Heart right ventricle (tissue), 16 donors: ENCODE measurements around the gene PRKAG2. TPM values are rescaled to one million over a fixed set of nuclear protein-coding genes. Genes with fewer than 3 reads are reported as not detected.
A peak's percentile ranks its signal among the peaks of the same experiment; 100 is the strongest.

ENCODE experiments used
- ATAC-seq, 8 donors: fragments of 200-7000 bp; cut with Tn5 transposase; one replicate each; pipeline ENCODE4 v1.9.1; 2020; ENCODE audit warnings: mild to moderate bottlenecking in 8 of 8, moderate library complexity in 8 of 8, moderate number of reproducible peaks in 1 of 8
- DNase-seq, 2 donors: peaks; one replicate each; pipeline ENCODE4 v3.0.0-alpha.2; 2020
- H3K27ac ChIP-seq, 10 donors: fragments of 200-600 bp; sonication (generic) in 2 of 10; one replicate each; pipeline versions ENCODE4 v1.5.0 to v1.8.0; 2020 to 2022; ENCODE audit warnings: mild to moderate bottlenecking in 3 of 10
- H3K27me3 ChIP-seq, 7 donors: fragments of 200-600 bp; one replicate each; pipeline ENCODE4 v1.8.0; 2021 to 2022; ENCODE audit warnings: mild to moderate bottlenecking in 2 of 7
- H3K36me3 ChIP-seq, 9 donors: fragments of 200-600 bp; sonication (generic) in 1 of 9; one replicate each; pipeline versions ENCODE4 v1.5.0 to v1.8.0; 2020 to 2022; ENCODE audit warnings: mild to moderate bottlenecking in 2 of 9
- H3K4me1 ChIP-seq, 9 donors: fragments of 200-600 bp; sonication (generic) in 1 of 9; one replicate each; pipeline versions ENCODE4 v1.5.0 to v1.8.0; 2020 to 2022; ENCODE audit warnings: mild to moderate bottlenecking in 4 of 9
- H3K4me3 ChIP-seq, 10 donors: fragments of 200-600 bp; sonication (generic) in 2 of 10; one replicate each; pipeline versions ENCODE4 v1.5.0 to v1.8.0; 2020 to 2022; ENCODE audit warnings: mild to moderate bottlenecking in 7 of 10, moderate library complexity in 2 of 10
- H3K9me3 ChIP-seq, 11 donors: fragments of 200-600 bp in 10 of 11; sonication (generic) in 2 of 11; one replicate each; pipeline versions ENCODE4 v1.5.0 to v1.8.0; 2013 to 2022; ENCODE audit warnings: mild to moderate bottlenecking in 2 of 11, control low read depth in 1 of 11, moderate library complexity in 1 of 11
- WGBS, 2 donors: extraction: QIAGEN DNeasy Blood & Tissue Kit; methylation state at CpG; one replicate each; pipeline ENCODE4 v1.1.7; 2013; ENCODE audit warnings: inconsistent platforms in 1 of 2; 5-methylcytosine and 5-hydroxymethylcytosine counted together
- intact Hi-C, 10 donors: fragments of 100-400 bp; cut with DNase I; formaldehyde crosslinking; loops; one replicate each; pipeline versions ENCODE4 v1.11.1 to v1.14.2; 2022
- polyA plus RNA-seq, 2 donors: library from polyadenylated mRNA; stranded (reverse); fragments of 200-250 nt; gene quantifications; one replicate each; pipeline ENCODE4 v1.2.3, GENCODE V29; 2013
- total RNA-seq, 10 donors: library from RNA; stranded (reverse); fragmentation: NEBNext Ultra II Directional in 3 of 10; extraction: Animal tissue kit (Norgen Biotek cat#: 25700) in 3 of 10; gene quantifications; one replicate each; pipeline versions ENCODE4 v1.2.1 to v1.2.4, GENCODE V29; 2021 to 2023
- TF ChIP-seq, protein P1 (sequence below), 9 donors: fragments of 200-600 bp; sonication (generic) in 2 of 9; IDR thresholded peaks; one replicate each; pipeline versions ENCODE4 v1.5.0 to v1.8.0; 2021 to 2022; ENCODE audit warnings: antibody characterized with exemption in 9 of 9, mild to moderate bottlenecking in 5 of 9, moderate library complexity in 1 of 9
- donor health status: Arrhythmogenic right ventricular cardiomyopathy.
- donor health status: ischemic (EF 13 %, LVEDD 7.1; RV severe dilation, severe dysfunction).
- donor health status: healthy with polysubstance abuse.
- donor health status: DM: no; HTN: yes; CAD: no.
- donor health status: DM: no; HTN: no; CAD: no.
- donor health status: ischemic (EF 25% LVEDD 6.9; RV normal size, moderate dysfunction).
- donor health status: ischemic (EF 25% LVEDD 5.7; RV mildly dilated, moderate dysfunction).
- donor health status: healthy.
- donor health status: DM: yes; HTN: yes; CAD: no.
- donor health status: Ischemic cardiomyopathy.
- donor health status: ischemic (EF 35%, LVEDD 5.7; RV mildly dilated, moderate dysfunction).
- donor health status: nonischemic (EF 11% LVEDD 7.7; RV severe dilation, severe dysfunction).
- donor health status: DM: yes; HTN: yes; CAD: no.
- donor health status: PGD.
- donor health status: ischemic (EF 29% LVEDD 5.4; RV normal size, mild dysfunction).
- donor health status: nonischemic (EF 23%, LVEDD 6.1; RV moderate dilation, normal function).

The PRKAG2 gene
- total and polyA plus RNA-seq, 12 donors, result 52.4 to 156 (median 114) TPM

- DNase-seq, result peak in 1 of 2 donors; percentile 53
- H3K36me3 ChIP-seq, result peaks cover 0 to 22% (median 3%) of the 10 kb centered on the region in 9 donors
- peaks cover 0 to 4% (median 0%) of the 10 kb centered on the region in 11 donors for H3K9me3 ChIP-seq
- peaks cover 5 to 42% (median 34%) of the 10 kb centered on the region in 9 donors for H3K4me1 ChIP-seq
- TF ChIP-seq, protein P1, sequence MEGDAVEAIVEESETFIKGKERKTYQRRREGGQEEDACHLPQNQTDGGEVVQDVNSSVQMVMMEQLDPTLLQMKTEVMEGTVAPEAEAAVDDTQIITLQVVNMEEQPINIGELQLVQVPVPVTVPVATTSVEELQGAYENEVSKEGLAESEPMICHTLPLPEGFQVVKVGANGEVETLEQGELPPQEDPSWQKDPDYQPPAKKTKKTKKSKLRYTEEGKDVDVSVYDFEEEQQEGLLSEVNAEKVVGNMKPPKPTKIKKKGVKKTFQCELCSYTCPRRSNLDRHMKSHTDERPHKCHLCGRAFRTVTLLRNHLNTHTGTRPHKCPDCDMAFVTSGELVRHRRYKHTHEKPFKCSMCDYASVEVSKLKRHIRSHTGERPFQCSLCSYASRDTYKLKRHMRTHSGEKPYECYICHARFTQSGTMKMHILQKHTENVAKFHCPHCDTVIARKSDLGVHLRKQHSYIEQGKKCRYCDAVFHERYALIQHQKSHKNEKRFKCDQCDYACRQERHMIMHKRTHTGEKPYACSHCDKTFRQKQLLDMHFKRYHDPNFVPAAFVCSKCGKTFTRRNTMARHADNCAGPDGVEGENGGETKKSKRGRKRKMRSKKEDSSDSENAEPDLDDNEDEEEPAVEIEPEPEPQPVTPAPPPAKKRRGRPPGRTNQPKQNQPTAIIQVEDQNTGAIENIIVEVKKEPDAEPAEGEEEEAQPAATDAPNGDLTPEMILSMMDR (IDR thresholded peaks at IDR 0.05), result no peak
- H3K27me3 ChIP-seq, result no peaks in the 10 kb centered on the region
- no peak overlapping the region for H3K4me3 ChIP-seq
- intact Hi-C loops, result no loop called here
- peak; percentile 86 to 96 (median 92) for ATAC-seq
- WGBS, 2 donors, result 43 to 51% methylated on average over 10 of the region's 10 CpGs
- peak overlapping the region; percentile 65 to 87 (median 76) for H3K27ac ChIP-seq
Observed at GRCh38 chr7:151599401-151600227, 277.3 kb downstream of the PRKAG2 start.

DNA sequence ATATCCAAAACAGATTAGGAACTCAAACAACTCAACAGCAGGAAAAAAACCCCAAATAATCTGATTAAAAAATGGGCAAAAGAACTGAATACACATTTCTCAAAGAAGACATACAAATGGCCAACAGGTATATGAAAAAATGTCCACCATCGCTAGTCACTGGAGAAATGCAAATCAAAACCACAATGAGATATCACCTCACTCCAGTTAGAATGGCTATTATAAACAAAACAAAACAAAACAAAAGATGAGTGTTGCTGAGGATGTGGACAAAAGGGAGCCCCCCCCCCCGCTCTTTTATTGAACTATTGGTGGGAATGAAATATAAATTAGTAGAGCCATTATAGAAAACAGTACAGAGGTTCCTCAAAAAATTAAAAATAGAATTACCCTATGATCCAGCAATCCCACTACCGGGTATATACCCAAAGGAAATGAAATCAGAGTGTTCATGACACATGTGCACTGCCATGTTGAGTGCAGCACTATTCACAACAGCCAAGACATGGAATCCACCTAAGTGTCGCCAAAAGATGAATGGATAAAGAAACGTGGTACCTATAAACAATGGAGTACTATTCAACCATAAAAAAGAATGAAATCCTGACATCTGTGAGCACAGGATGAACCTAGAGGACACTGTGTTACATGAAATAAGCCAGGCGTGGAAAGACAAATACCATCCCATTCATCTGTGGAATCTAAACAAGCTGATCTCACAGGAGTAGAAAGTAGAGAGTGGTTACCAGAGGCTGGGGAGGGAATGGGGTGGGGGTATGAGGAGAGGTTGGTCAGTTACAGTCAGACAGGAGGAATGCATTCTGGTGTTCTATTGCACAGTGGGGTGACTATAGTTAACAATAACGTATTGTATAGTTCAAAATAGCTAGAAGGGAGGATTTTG lies 279.1 kb downstream of the PRKAG2 start:
- DNase-seq (no peak), ATAC-seq (peak in 4 of 8 donors; percentile 28 to 46 (median 38))
- peaks cover 5 to 46% (median 36%) of the 10 kb centered on the region in 9 donors for H3K4me1 ChIP-seq
- intact Hi-C loops, result no loop called here
- H3K36me3 ChIP-seq, result peaks cover 0 to 24% (median 0%) of the 10 kb centered on the region in 9 donors
- H3K9me3 ChIP-seq, result peaks cover 0 to 4% (median 0%) of the 10 kb centered on the region in 11 donors
- H3K27ac ChIP-seq, result peak overlapping the region in 5 of 10 donors; percentile 72 to 87 (median 85)
- no peaks in the 10 kb centered on the region for H3K27me3 ChIP-seq
- TF ChIP-seq, protein P1 (IDR thresholded peaks at IDR 0.05), result no peak
- no peak overlapping the region for H3K4me3 ChIP-seq
- WGBS, 2 donors, result 81% methylated on average over 7 of the region's 7 CpGs

GRCh38 chr7:151595702-151596350 lies 281.1 kb downstream of the PRKAG2 start:
- ATAC-seq, result no peak
- TF ChIP-seq, protein P1 (IDR thresholded peaks at IDR 0.05), result no peak
- peaks cover 0 to 36% (median 0%) of the 10 kb centered on the region in 9 donors for H3K36me3 ChIP-seq
- intact Hi-C loops, result no loop called here
- no peaks in the 10 kb centered on the region for H3K27me3 ChIP-seq
- H3K4me1 ChIP-seq, result peaks cover 5 to 46% (median 35%) of the 10 kb centered on the region in 9 donors
- H3K27ac ChIP-seq, result peak overlapping the region in 2 of 10 donors; percentile 1 to 26
- no peak for DNase-seq
- 66 to 70% methylated on average over 3 of the region's 3 CpGs for WGBS, 2 donors
- no peak overlapping the region for H3K4me3 ChIP-seq
- peaks cover 0 to 4% (median 0%) of the 10 kb centered on the region in 11 donors for H3K9me3 ChIP-seq
